ENCODE measurements around the gene DAB1. TPM values are rescaled to one million over a fixed set of nuclear protein-coding genes. Genes with fewer than 3 reads are reported as not detected.

The DAB1 gene
- total RNA-seq, 6 experiments from 2014 or later = 0.13 to 1.2 (median 0.23) TPM

DNA sequence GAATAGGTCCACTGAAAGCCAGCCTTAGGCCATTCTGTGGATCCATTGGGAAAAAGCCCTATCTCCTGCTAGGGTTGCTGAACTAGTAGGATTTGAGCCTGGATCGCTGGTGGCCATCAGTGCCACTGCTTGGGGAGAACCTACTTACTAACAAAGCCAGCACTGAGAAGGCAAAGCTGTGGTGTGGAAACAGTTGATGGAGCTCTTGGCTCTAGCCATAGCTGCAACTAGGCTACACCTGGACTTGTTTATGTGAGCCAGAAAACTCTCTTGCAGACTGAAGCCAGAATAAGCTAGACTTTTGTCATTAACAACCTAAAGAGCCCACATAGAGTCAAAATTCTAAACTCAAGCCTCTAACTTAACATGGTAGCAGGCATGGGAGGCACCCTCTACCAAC lies 20.7 kb downstream of the DAB1 start:
- H3K36me3 Mint-ChIP-seq (ENCODE audit: low read depth) = no peaks in the 10 kb centered on the region
- no peaks in the 10 kb centered on the region for H3K9me3 Mint-ChIP-seq
- TF ChIP-seq CTCF (IDR thresholded peaks at IDR 0.05) = no peak
- no peak for DNase-seq
- peaks cover 6% of the 10 kb centered on the region; the same call in 1 of the 2 replicates for H3K27me3 Mint-ChIP-seq (ENCODE audit: insufficient read depth)
- H3K27ac Mint-ChIP-seq = no peak overlapping the region
- H3K4me3 Mint-ChIP-seq = no peak overlapping the region
- H3K4me1 Mint-ChIP-seq (ENCODE audit: low read depth) = no peaks in the 10 kb centered on the region

DNA sequence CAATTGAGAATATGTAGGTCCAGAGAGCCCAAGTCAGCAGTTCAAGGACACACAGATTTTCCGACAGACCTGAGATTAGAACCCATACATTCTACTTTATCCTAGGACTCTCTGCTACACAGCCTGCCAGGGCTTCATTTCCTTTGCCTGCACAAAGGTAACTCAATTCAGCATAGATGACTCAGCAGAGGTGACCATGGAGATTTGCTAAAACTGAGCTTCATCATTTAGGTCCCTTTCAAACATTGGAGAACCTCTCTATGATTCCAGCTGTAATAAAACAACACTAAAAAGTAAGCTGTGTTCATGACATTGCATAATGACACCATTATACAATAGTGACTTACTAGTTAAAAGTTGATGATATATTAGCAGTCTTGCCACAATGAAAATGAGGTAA lies 22.2 kb downstream of the DAB1 start:
- Mint-ChIP-seq H3K27me3 (ENCODE audit: insufficient read depth) (peaks cover 2% of the 10 kb centered on the region; the same call in 1 of the 2 replicates), H3K27ac (no peak overlapping the region), H3K4me3 (no peak overlapping the region), H3K36me3 (ENCODE audit: low read depth) (no peaks in the 10 kb centered on the region), H3K9me3 (no peaks in the 10 kb centered on the region), H3K4me1 (ENCODE audit: low read depth) (no peaks in the 10 kb centered on the region)
- TF ChIP-seq CTCF (IDR thresholded peaks at IDR 0.05) = no peak
- DNase-seq = no peak

GRCh38 chr1:57400048-57400447 lies 23.8 kb downstream of the DAB1 start:
- Mint-ChIP-seq H3K9me3 (peaks cover 4% of the 10 kb centered on the region; the same call in 1 of the 2 replicates), H3K27me3 (ENCODE audit: insufficient read depth) (peaks cover 2% of the 10 kb centered on the region), H3K36me3 (ENCODE audit: low read depth) (no peaks in the 10 kb centered on the region), H3K4me1 (ENCODE audit: low read depth) (no peaks in the 10 kb centered on the region), H3K27ac (no peak overlapping the region), H3K4me3 (no peak overlapping the region)
- DNase-seq = no peak
- TF ChIP-seq CTCF (IDR thresholded peaks at IDR 0.05) = no peak

GRCh38 chr1:57393058-57393584 lies 30.7 kb downstream of the DAB1 start:
- DNase-seq = no peak
- TF ChIP-seq CTCF (IDR thresholded peaks at IDR 0.05) = no peak
- no peak overlapping the region for H3K27ac Mint-ChIP-seq
- H3K36me3 Mint-ChIP-seq (ENCODE audit: low read depth) = no peaks in the 10 kb centered on the region
- no peaks in the 10 kb centered on the region; the same call in 1 of the 2 replicates for H3K27me3 Mint-ChIP-seq (ENCODE audit: insufficient read depth)
- H3K9me3 Mint-ChIP-seq = peaks cover 4% of the 10 kb centered on the region; the same call in 1 of the 2 replicates
- H3K4me1 Mint-ChIP-seq (ENCODE audit: low read depth) = no peaks in the 10 kb centered on the region
- H3K4me3 Mint-ChIP-seq = no peak overlapping the region

- no peaks in the 10 kb centered on the region for H3K36me3 Mint-ChIP-seq (ENCODE audit: low read depth)
- TF ChIP-seq CTCF (IDR thresholded peaks at IDR 0.05) = no peak
- H3K9me3 Mint-ChIP-seq = peaks cover 7% of the 10 kb centered on the region
- H3K4me1 Mint-ChIP-seq (ENCODE audit: low read depth) = no peaks in the 10 kb centered on the region
- no peak for DNase-seq
- H3K4me3 Mint-ChIP-seq = no peak overlapping the region
- H3K27me3 Mint-ChIP-seq (ENCODE audit: insufficient read depth) = peaks cover 2% of the 10 kb centered on the region; the same call in 1 of the 2 replicates
- H3K27ac Mint-ChIP-seq = no peak overlapping the region
Observed at GRCh38 chr1:57385336-57385735, 38.5 kb downstream of the DAB1 start.

All from HFFc6 (cell line).